GM23248 (cell line): ENCODE measurements around the gene SMYD1.

ENCODE experiments used
- EZH2 ChIP-seq: fragments of 200-600 bp; sonication (generic); IDR thresholded peaks from 2 replicates; pipeline ENCODE4 v1.6.1; 2018; ENCODE audit warnings: antibody characterized with exemption, mild to moderate bottlenecking; ENCODE audit not compliant: insufficient read depth, poor library complexity, severe bottlenecking
- EZH2phosphoT487 ChIP-seq: fragments of 200-600 bp; sonication (generic); IDR thresholded peaks from 2 replicates; pipeline ENCODE4 v1.6.1; 2018; ENCODE audit warnings: antibody characterized with exemption, moderate library complexity, mild to moderate bottlenecking, low read depth; ENCODE audit not compliant: insufficient read depth

GRCh38 chr2:88085602-88086001 is 18.0 kb downstream of the SMYD1 start:
- TF ChIP-seq EZH2 (no peak), EZH2phosphoT487 (no peak)
